Measurements from ENCODE around the gene TBC1D14.
A peak's percentile ranks its signal among the peaks of the same experiment; 100 is the strongest.

TBC1D14 gene

DNA sequence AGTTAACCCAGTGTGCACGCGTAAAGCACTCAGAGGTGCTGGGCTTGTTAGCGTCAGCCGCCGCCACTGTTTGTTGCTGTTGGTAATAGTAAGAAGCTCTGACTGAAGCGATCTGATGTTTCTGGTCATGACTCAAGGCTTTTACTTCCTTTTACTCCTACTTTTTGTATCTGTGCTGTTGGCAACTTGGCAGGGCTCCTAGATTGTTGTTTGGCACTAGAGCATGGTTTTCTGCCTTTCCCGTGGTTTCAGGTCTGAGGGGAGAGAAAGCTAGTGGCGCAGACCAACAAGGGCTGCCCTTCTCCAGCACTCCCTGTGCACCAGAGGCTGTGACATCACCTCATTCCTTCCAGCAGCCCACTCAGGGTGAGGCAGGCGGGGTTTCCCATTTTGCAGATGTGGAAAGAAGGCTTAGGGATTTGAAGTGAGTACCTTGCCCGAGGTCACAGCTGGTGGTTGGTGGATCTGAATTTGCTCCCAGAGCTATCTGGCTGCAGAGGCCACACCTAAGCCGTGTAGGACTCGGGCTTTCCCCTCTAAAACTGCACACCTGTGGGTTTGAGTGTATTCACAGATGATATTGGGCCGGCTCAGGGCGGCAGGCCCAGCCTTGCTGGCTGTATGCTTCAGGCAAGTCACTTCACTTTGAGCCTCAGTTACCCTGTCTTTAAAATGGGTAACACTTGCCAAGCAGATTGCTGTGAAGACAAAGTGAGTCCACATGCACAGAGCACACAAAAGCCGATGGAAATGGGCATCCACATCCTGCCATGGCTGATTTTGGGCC lies 82.3 kb downstream of the TBC1D14 start:
- DNase-seq, result peak in 24 of 56 donors; percentile 8 to 67 (median 32)

DNA sequence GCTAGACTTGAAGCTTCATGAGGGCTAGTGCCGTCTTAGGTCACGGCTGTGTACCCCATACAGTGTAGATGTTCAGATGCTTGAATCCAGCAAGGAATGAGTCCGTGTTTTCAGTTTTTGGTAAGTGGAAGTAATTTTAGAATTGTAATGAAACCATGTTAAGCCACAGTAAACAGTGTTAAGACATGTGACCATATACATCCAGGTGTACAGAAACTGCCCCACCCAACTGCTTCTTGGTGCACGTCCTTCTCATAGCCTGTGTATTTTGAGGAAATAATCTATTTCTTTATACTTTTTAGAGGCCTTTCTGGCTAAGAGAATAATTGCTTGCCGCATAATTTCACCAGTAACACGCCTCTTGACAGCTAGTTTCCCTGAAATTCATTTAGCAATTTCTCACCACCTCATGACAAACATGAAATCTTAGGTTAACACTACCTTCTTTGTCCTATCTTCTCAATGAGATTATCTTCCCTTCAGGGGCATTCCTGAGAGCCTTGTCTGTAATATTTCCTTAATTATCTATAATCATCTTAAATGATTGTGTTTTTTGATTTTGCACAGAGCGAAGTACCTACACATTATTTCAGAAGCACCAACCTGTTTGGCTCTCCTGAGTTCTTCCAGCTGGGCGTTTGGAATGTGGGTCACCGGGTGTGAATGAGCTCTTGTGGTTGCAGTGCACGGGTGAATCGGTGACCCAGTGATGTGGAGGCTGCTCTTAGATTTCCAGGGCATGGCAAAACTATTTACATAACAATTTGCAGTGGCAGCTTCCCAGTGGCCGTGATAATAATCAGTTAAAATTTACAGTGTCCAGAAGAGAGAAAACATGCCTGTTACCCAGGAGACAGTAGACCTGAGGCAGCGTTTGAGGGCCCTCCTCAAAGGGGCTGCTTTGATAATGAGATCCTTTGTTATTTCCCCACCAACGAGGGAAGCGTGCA lies 83.4 kb downstream of the TBC1D14 start:
- no peak for DNase-seq

DNA sequence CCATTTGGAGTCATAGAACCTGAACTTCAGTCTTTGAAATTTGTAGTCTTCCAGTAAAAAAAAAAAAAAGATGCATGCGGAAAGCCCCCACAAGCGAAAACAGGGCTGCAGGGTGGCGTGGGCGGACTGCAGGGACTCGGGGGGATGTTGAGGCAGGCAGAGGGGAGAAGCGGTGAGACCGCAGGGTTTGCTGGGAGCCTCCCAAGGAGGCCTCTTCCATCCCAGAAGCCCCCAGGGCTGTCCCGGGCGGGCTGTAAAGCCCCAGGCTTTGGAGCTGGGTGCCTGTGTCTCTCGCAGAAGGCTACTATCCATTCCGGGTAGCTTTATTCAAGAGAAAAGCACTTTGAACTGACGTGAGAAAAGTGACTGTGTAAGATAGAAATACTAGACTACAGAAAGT lies 86.9 kb downstream of the TBC1D14 start:
- no peak for DNase-seq

DNA sequence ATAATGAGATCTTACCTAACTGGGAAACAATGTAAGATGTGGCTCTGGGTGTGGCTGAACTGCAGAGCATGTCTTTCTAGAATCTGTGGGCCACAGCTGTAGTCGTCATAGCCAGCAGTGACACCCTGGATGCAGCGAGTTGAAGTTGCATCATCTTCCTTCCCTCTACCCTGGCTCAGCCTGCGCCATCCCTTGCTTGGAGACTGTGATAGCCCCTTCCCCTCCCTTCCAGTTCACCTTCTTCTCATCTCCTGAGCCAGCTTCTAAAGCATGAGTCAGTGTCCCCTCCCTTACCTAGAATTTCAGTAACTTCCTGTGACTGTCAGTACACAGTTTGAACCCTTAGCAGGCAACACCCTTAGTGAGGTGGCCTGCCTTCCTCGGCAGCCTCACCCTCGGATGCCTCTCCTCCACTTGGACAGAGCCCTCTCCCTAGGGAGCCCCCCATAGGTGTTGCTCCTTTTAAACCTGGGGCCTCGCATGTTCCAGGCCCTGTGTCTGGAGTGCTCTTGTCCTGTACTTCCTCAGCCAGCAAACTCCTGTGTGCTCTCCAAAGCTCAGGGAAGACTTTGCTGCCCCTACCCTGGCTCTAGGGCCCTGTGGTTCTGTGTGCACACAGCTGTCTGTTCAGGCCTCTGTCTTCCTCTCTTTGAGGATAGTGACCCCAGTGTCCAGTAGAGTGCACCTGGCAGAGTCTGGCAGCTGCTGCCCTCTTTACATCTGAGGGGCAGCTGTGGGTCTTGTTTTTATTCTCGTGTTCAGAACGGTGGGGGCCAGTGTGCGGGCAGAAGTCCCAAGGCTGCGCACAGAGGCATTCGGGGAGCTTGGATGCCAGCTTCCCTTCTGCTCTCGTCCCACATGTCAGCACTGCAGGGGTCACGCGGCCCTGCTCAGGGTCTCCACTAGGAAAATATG lies 89.8 kb downstream of the TBC1D14 start:
- DNase-seq, result peak in 19 of 56 donors; percentile 12 to 55 (median 26)

DNA sequence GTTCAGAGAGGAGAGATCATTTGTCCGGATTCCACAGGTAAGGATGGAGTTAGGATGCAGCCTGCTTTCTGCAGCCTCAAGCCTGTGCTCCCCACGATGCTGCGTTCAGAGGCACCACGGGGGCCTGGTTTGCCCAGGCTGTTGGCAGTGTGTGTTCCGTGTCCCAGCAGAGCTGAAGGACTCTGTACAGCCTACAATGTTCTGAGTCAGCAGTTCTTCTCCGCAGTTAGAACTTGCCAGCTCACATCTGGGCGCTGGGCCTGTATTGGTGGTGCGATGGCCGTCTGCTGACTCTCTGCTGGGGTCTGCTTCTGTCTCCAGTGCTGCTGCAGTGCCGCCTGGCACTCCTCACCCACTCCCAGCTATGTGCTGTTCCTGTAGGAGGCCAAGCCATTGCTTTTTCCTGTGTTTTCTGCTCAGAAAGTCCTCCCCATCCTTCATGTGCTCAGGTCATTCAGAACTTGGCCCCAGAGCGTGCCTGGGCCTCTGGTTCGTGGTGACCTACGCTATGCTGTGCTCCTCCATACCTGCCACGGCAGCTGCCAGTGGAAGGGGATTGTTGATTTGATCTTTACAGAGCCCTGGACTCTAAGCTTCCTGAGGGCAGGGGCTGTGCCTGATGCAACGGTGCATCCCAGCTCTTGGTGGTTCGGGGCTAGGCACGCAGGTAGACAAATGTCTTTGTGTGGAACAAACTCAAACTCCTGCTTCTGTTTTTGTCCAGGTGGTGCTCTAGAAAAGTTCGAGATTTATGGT lies 91.0 kb downstream of the TBC1D14 start:
- DNase-seq, result peak in 10 of 56 donors; percentile 9 to 51 (median 22)

DNA sequence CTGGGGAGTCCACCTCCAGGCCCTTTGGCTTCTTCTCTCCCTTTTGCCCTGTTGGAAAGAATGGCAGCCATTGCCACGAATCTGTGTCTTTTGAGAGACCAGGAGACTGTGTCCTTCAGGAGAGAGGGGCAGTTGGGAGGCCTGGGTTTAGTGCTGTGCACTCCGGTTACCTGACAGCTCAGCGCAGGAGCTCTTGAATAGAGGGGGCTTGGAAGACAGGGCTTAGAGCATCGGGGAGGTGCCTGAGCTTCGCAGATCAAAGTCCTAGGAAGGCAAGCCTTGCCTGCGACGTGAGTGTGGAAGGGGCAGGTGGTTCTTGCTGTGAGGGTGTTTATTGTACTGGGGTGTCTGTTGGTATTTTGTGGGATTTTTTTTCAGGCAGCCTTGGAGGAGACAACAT lies 91.6 kb downstream of the TBC1D14 start:
- no peak for DNase-seq

DNA sequence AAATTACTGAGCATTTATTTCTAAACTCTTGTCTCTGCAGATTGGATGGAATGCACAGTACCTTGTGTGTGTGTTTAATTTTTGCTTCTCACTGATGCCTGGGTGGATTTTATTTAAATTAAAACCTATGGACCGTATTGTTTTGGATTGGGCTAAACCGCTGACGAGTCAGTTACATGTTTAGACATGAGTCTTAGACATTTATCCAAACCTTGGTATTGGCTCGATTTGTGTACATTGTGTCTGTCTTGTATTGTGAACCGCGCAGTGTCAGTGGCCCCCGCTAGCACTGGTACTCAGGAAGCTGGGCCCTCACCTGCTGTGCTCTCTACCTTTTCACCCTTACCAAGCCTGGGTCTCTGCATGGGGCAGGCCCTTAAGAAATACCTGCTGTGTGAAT lies 92.7 kb downstream of the TBC1D14 start:
- no peak for DNase-seq

DNA sequence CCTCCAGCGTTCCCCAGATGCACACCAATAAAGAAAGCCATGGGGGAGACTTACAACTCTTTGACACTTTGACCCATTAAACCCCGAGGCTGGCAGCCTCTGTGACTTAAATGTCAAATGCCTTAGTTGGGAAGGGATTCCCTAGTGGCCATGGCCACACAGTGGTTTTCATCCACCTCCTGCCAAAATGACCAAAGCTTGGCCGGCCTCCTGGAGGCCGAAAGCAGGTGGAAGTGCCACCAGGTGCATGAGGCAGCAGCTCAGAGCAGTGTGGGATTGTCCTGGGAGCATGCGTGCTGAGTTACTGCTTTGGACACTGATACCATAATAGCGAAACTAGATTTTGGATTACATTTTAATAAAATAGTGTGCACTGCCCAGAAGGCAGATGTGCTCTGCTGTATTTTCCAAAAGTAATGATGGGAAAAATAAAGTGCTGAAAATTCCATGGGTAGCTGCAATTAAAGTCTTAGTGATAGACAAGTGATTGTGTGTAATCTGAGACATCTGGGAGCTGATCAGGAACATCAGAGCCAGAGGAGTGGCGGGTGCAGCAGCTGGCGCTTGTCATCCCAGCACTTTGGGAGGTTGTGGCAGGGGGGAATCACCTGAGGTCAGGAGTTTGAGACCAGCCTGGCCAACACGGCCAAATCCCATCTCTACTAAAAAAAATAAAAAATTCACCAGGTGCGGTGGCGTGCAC lies 93.7 kb downstream of the TBC1D14 start:
- no peak for DNase-seq

DNA sequence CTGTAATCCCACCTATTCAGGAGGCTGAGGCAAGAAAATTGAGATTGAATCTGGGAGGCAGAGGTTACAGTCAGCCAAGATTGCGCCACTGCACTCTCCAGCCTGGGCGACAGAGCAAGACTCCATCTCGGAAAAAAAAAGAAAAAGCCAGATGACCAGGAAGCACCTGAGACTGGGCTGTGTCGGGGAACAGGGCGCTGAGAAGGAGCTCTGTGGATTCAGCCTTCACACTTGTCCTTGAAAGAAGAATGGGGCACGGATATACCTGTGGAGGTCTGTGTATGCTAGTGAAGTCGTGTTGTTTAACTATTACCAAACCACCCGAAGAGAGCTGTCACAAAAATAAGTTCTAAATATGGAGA lies 94.2 kb downstream of the TBC1D14 start:
- DNase-seq, result no peak

DNA sequence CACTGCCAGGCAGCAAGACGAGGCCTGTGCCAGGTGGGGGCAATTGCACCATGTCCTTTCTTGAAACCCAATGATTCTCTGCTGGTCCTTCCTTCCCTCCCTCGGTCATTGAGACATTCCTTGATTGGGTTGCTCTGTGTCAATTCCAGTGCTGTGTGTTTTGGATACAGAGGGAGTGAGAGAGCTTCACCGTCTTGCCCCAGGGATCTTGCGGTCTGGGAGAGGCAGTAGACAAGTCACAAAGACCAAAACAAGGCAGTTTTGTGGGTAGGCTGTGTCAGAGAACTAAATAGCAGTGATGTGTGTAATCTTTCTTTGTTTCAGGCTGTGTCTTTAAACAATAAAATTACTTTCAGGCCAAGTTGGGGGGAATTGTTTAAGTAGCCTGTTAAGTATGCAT lies 94.7 kb downstream of the TBC1D14 start:
- no peak for DNase-seq

DNA sequence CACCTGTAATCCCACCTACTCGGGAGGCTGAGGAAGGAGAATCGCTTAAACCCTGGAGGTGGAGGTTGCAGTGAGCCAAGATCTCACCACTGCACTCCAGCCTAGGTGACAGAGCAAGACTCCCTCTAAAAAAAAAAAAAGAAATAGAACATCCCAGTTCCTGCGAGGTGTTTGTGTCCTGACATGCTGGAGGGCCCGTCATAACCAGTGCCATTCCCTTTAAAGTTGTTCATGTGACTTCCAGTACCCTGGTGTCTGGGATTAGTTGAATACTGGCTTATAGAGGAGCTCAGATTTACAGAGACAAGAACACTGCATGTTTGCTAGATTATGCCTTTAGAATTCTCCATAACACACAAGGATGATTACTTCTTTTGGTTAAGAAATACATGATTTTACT lies 95.9 kb downstream of the TBC1D14 start:
- no peak for DNase-seq

DNA sequence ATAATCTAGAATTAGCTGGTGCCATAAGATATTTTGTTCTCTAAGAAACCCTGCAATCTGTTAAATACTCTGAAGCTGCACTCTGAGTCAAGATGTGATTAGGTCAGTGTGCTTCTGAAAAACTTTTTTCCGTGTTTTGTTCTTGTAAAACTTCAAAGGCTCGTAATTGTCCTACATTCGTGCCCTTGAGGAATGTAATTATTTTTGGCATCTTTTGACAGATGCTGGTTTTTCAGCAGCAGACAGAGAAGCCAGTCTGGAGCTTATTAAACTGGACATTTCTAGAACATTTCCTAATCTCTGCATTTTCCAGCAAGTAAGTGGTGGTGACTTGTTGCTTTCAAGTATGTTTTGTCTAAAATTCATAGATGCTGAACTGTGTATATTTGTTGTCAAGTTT lies 96.8 kb downstream of the TBC1D14 start:
- no peak for DNase-seq

DNA sequence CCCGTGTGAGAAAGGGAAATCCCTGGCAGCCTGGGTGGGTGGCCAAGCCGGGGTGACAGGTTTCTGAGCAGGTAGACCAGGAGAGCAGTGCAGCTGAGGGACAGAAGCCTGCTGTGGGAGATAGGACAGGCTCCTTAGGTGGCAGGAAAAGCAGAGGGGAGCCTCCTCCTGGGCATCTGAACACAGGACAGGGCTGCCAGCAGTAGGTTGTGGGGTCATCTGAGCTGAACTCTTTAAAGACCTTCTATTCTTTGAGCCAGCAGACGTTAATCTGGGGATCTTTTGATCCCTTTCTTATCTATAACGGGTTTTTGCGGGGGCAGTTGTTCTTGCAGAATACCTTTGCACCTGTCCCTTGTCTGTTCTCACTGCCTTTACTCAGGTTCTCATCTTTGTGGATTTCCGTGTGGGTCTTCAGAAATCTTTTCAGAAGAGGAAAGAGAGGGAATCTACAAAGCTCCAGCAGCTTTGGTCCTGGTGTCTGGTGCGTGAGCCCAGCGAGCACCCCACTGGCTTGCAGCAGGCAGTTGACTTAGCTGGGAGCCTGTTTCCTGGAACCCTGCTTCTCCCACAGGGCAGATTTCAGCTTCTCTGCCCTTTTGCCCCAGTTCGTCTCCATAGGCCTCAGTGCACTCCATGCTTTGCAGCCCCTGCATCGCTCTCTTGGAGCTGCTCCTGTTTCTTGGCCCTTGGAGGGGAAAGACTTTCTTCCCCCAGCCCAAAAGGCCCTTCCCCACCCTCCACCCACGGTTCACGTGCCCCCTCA lies 97.7 kb downstream of the TBC1D14 start:
- DNase-seq, result no peak

DNA sequence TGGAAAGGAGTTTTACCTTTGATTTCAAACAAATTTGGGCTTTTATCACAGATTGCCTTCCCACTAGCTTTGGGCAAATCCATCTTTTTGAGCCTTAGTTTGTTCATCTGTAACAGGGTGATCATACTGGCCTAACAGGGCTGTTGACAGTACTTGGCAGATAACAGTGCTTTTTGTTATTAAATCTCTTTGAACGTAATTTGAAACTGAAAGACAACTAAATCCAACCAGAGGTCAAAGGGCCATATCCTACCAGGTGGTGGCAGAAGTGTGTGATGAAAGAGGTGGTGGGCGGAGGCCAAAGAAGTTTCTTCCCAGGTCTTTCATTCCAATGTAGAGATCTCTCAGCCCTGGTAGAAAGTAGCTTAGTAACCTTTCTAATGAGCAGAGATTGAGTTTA lies 98.3 kb downstream of the TBC1D14 start:
- DNase-seq, result no peak

DNA sequence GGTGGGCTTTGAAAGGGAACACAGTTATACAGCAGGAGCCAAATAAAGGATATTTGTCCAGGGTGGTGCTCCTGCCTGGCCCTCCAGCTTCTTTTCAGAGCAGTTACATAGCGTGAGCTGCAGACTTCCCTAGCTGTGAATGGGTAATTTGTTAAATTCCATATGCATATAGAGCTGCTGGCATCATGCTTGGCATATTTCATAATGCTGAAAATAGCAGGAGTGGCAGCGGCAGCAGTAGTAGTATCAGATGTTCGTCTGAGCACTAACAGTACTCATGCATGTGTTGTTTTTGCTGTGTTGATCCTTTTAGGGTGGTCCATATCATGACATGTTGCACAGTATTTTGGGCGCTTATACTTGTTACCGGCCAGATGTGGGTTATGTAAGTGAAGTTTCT lies 99.9 kb downstream of the TBC1D14 start:
- no peak for DNase-seq

DNA sequence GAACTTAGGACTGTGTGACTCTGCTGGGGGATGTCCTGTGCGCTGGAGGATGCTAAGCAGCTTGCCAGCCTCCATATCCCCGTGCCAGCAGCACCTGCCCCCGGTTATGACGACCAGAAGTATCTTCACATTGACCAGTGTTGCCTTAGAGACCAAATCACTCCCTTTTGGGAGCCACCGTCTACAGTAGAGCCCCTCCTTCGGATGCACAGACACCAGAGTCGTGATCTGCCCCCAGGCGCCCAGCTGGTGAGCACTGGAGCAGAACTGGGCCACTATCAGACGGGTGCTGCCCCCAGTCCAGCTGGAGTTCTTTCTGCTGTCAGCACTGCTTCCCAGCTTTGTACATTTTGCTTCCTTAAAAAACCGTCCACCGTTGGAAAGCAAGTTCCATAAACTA lies 103.5 kb downstream of the TBC1D14 start:
- no peak for DNase-seq

DNA sequence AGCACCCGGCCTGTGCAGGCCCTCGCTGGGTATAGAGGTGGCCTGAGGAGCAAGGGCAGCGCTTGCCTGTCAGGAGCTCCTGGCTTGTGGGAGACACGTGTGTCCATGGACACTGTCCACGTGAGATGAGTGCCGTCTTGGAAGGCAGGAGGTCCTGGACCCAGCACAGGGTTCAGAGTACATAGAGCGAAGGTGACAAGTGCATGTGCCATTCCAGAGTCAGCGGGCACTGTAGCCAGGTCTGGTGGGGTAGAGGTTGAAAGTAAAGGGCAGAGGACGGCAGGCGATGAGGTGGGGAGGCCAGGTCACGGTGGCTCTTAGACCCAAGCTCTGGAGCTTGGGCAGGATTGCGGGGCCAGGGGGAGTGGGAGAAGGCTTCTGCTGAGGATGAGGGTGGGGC lies 105.2 kb downstream of the TBC1D14 start:
- DNase-seq, result no peak

DNA sequence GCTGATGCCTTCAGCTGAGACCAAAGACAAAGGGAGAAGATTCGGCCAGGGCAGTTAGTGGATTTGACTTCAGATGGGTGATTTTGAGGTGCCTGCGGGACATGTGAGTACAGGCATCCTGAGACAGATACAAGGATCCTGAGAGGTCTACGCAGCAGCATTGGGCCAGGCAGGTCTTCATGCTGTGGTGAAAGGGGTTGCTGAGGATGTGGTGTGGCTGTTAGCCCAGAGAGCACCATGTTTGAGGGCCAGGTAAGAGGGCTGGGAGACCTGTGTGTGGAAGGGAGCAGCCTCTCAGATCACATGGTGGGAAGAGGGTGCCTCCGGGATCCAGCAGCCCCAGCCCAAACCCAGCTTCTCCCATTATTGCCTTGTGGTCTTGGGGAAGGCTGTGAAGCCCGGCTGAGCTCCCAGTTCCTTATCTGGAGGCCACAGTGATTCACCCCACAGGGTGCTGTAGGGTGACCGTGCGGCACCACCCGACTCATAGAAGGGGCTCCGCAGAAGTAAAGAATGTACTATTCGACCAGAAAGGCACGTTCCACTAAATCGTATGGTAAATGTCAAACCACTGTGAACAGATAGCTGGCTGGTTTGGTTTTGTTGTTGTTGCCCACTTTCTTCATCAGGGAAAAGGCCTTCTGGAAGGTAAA lies 105.9 kb downstream of the TBC1D14 start:
- DNase-seq, result no peak

DNA sequence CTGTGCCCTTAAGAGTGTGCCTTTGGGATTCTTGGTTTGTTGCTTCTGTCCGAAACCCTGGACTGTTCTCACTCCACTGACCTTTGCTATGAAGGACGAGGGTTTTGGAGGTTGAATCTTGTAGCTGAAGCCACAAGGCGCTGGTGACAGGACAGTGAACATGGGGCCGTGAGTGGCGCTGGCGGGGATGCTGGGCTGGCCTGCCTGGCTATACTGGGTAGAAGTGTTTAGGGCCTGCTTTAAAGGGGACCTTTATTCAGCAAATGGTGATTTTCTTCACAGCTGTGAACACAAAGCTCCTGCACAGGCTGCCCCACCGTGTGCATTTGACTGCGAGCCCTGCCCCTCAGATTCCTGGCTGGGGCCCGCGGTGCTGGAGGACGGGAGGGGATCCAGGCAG lies 106.5 kb downstream of the TBC1D14 start:
- no peak for DNase-seq

Data from nucleus accumbens (tissue), 56 donors.